KMS-11 (cell line): ENCODE results near the gene IL1RAPL1.

ENCODE experiments used
- H2AFZ ChIP-seq: fragments of 200-600 bp; sonication (generic); 2 replicates; pipeline ENCODE4 v1.6.1; 2016; ENCODE audit warnings: antibody characterized with exemption, mixed run types, low read depth
- H3K27ac ChIP-seq: fragments of 200-600 bp; sonication (generic); 2 replicates; pipeline ENCODE4 v1.6.1; 2016; ENCODE audit warnings: mild to moderate bottlenecking, mixed run types
- H3K27me3 ChIP-seq: fragments of 200-600 bp; sonication (generic); 2 replicates; pipeline ENCODE4 v1.6.1; 2017; ENCODE audit warnings: mild to moderate bottlenecking, low read depth, mixed run types, moderate library complexity; ENCODE audit not compliant: insufficient read depth
- H3K36me3 ChIP-seq: fragments of 200-600 bp; sonication (generic); 2 replicates; pipeline ENCODE4 v1.6.1; 2017; ENCODE audit warnings: mild to moderate bottlenecking, mixed run types; ENCODE audit not compliant: insufficient read depth
- H3K4me1 ChIP-seq: fragments of 200-600 bp; sonication (generic); 2 replicates; pipeline ENCODE4 v1.6.1; 2016; ENCODE audit warnings: mild to moderate bottlenecking, low read depth, mixed run types; ENCODE audit not compliant: poor library complexity, severe bottlenecking
- H3K4me2 ChIP-seq: fragments of 200-600 bp; sonication (generic); 2 replicates; pipeline ENCODE4 v1.7.0; 2016; ENCODE audit warnings: mild to moderate bottlenecking, mixed run types
- H3K4me3 ChIP-seq: fragments of 200-600 bp; sonication (generic); IDR thresholded peaks from 2 replicates; pipeline ENCODE4 v1.6.1; 2017; ENCODE audit warnings: low read depth, low read length, mixed read lengths; ENCODE audit not compliant: insufficient read depth
- H3K79me2 ChIP-seq: fragments of 200-600 bp; sonication (generic); 2 replicates; pipeline ENCODE4 v1.6.1; 2016; ENCODE audit warnings: low read depth, mixed run types; ENCODE audit not compliant: insufficient read depth
- H3K9ac ChIP-seq: fragments of 200-600 bp; sonication (generic); 2 replicates; pipeline ENCODE4 v1.6.1; 2016; ENCODE audit warnings: mild to moderate bottlenecking, mixed run types
- H4K20me1 ChIP-seq: fragments of 200-600 bp; sonication (generic); 2 replicates; pipeline ENCODE4 v1.6.1; 2016; ENCODE audit warnings: mild to moderate bottlenecking, mixed run types; ENCODE audit not compliant: insufficient read depth
- CTCF ChIP-seq: fragments of 200-600 bp; sonication (generic); conservative IDR thresholded peaks from 2 replicates; pipeline ENCODE4 v1.6.1; 2017; ENCODE audit warnings: low read depth, mild to moderate bottlenecking, antibody characterized with exemption, low read length, moderate library complexity, mixed read lengths

The IL1RAPL1 gene

GRCh38 chrX:28848707-28849106, 261.5 kb downstream of the IL1RAPL1 start:
- Histone ChIP-seq H3K4me2 (no peak overlapping the region), H3K36me3 (no peaks in the 10 kb centered on the region), H3K27ac (no peak overlapping the region), H2AFZ (no peak overlapping the region), H3K79me2 (no peaks in the 10 kb centered on the region), H3K4me3 (no peak overlapping the region), H4K20me1 (no peaks in the 10 kb centered on the region), H3K9ac (no peak overlapping the region), H3K4me1 (no peaks in the 10 kb centered on the region), H3K27me3 (no peaks in the 10 kb centered on the region)
- no peak for TF ChIP-seq CTCF

- TF ChIP-seq CTCF, result no peak
- Histone ChIP-seq H3K27me3 (no peaks in the 10 kb centered on the region), H3K4me2 (no peak overlapping the region), H3K27ac (no peak overlapping the region), H3K9ac (no peak overlapping the region), H2AFZ (no peak overlapping the region), H3K36me3 (no peaks in the 10 kb centered on the region), H3K79me2 (no peaks in the 10 kb centered on the region), H3K4me3 (no peak overlapping the region), H3K4me1 (no peaks in the 10 kb centered on the region), H4K20me1 (no peaks in the 10 kb centered on the region)
Observed at GRCh38 chrX:28850955-28851354, 263.7 kb downstream of the IL1RAPL1 start.

- Histone ChIP-seq H3K9ac (no peak overlapping the region), H3K4me1 (no peaks in the 10 kb centered on the region), H3K27me3 (no peaks in the 10 kb centered on the region), H3K79me2 (no peaks in the 10 kb centered on the region), H3K4me3 (no peak overlapping the region), H2AFZ (no peak overlapping the region), H3K27ac (no peak overlapping the region), H3K4me2 (no peak overlapping the region), H3K36me3 (no peaks in the 10 kb centered on the region), H4K20me1 (no peaks in the 10 kb centered on the region)
- TF ChIP-seq CTCF, result no peak
Observed at GRCh38 chrX:28851871-28852270, 264.6 kb downstream of the IL1RAPL1 start.

- Histone ChIP-seq H3K4me3 (no peak overlapping the region), H3K36me3 (no peaks in the 10 kb centered on the region), H3K27ac (no peak overlapping the region), H3K4me1 (no peaks in the 10 kb centered on the region), H3K4me2 (no peak overlapping the region), H3K27me3 (no peaks in the 10 kb centered on the region), H2AFZ (no peak overlapping the region), H3K9ac (no peak overlapping the region), H3K79me2 (no peaks in the 10 kb centered on the region), H4K20me1 (no peaks in the 10 kb centered on the region)
- no peak for TF ChIP-seq CTCF
Observed at GRCh38 chrX:28854637-28855036, 267.4 kb downstream of the IL1RAPL1 start.
